GM19455 (cell line): ENCODE results near the gene KIF26B.

Source experiments
- ATAC-seq: cut with Tn5 transposase; IDR thresholded peaks from one replicate; pipeline ENCODE4 v1.9.1; 2021; ENCODE audit not compliant: unreplicated experiment

Gene KIF26B

DNA sequence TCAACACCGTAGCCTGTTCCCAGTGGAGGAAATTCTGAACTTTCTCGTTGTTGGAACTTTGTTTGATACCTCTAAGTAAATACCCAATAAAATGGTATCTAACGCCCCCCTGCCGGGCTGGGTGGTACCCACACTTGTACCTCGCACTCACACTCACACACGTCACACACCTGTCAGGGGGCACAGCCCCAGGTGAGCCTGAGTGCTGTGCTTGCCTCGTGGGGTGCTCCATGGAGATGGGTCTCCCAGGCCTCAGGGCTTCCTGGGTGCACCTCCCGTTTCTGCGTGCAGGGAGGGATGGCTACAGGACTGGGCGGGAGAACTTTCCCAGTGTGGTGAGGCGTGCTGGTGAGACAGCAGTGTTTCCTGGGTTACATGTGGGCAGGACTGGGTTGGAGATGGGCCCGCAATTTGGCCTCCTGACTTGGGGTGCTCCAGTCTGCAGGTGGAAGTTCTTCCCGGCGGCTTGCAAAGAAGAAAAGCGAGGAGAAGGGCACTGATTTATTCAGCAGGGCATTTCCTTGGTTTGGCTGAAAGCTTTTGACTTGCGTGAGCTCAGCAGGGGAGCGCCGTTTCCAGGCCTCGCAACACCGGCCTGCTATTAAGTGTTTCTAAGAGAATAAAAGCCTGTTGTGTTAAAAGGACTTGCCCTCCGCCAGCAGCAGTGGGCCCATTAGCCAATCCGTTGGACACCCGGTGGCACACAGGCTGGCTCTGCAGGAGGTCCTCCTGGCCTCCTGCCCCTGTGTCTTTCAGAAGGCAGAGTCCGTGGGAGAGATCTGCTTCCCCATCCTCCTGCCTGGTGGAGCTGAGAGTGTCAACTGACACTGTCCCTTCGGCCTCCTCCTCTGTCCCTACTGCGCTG is 79.7 kb downstream of the KIF26B start:
- no peak for ATAC-seq

- ATAC-seq, result no peak
These were observed 80.4 kb downstream of the KIF26B start for GRCh38 chr1:245235156-245235555.

GRCh38 chr1:245240648-245241165 is 85.9 kb downstream of the KIF26B start:
- no peak for ATAC-seq

GRCh38 chr1:245241526-245242130 is 86.8 kb downstream of the KIF26B start:
- ATAC-seq, result no peak

DNA sequence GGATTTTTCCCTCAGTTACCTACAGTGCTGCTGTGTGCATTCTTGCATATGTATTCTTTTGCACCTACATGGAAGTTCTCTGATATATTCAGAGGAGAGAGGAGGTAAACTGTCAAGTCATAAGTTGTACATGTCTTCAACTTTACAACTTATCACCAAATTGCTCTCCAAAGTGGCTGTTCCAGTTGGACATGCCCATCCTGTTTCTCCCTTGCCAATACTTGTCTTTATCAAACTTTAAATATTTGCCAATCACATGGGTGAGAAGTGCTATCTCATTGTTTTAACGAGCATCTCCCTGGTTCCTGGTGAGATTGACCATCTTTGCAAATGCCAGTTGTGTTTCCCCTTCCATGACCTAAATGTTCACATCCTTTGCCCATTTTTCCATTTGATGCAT is 88.2 kb downstream of the KIF26B start:
- ATAC-seq, result no peak

GRCh38 chr1:245245021-245245667 is 90.4 kb downstream of the KIF26B start:
- no peak for ATAC-seq

DNA sequence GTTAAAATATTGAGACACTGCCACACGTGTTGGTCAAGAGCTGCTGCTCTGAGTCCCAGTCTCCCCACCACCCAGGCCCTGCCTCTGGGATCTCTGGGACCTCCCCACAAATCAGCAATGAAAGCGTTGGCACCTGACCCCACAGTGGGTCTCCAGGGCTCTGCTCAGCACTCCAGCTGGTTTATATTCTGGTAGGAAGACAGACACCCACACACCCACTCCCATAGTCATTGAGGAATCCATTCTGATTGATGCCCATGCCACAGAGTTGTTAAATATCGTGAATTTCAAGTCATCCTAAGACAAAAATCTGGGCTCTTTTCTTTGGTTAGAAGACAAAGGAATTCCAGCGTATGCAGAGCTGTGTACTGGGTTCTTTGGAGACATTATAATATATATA is 91.6 kb downstream of the KIF26B start:
- ATAC-seq, result no peak

- ATAC-seq, result no peak
These were observed 92.6 kb downstream of the KIF26B start for GRCh38 chr1:245247356-245247755.

DNA sequence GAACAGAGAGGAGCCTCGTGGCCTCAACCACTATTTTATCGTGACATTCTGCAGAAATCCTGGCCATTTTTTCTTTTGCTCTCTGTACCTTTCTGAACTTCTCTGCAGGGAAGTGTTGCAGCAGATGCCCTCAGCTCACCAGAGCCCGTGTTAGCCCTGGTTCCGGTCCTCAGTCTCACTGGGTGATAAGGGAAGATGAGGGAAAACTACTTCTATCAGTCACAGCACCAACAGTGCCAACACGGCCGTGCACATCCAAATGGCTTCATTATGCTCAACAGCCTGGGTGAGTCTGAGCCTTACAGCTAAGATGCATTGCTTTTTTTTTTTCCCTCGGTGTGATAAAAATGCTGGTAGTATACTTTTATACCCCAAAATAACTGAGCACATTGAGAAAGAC is 93.0 kb downstream of the KIF26B start:
- ATAC-seq, result no peak

GRCh38 chr1:245248231-245248731 is 93.5 kb downstream of the KIF26B start:
- ATAC-seq, result no peak

DNA sequence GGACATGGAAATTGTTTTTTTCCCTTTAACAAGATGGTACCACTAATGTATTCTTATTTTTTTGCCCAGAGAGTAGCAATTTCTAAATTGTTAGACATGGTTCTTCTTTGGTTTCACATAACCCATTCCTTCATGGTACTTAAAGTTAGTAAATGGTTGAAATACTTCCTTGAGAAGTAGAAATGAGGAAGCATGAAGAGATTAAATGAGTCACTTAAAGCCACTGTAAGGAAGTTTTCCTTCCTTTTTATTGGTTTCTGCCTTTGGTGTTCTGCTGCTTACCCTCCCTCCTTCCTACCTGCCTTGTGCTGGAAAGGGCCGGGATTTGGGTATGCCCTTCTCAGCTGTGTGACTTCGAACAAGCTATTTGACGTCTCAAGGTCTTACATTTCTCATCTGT is 101.0 kb downstream of the KIF26B start:
- no peak for ATAC-seq

DNA sequence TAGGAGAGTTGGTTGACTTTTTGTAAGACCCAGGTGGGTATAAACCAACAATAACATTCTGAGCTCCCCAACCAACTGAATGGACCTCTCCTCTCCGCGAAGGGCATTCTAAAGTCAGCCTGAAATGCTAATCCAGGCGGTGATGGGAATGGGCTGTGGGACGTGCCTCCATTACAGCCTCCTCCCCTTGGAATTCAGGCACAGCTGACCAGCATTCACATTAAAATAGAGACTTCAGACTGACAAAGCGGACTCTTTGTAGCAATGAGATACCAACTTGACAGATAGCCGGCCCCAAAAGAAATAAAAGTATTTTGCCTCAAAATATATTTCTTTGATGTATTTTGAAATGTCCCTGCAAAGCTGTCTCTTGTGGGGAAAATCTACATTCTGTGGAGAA is 101.7 kb downstream of the KIF26B start:
- no peak for ATAC-seq

- ATAC-seq, result no peak
These were observed 103.6 kb downstream of the KIF26B start for GRCh38 chr1:245258271-245258920.

GRCh38 chr1:245260110-245260882 is 105.5 kb downstream of the KIF26B start:
- no peak for ATAC-seq

GRCh38 chr1:245260883-245261282 is 106.1 kb downstream of the KIF26B start:
- ATAC-seq, result no peak

- no peak for ATAC-seq
These were observed 107.0 kb downstream of the KIF26B start for GRCh38 chr1:245261786-245262185.

- no peak for ATAC-seq
These were observed 108.8 kb downstream of the KIF26B start for GRCh38 chr1:245263529-245264095.

DNA sequence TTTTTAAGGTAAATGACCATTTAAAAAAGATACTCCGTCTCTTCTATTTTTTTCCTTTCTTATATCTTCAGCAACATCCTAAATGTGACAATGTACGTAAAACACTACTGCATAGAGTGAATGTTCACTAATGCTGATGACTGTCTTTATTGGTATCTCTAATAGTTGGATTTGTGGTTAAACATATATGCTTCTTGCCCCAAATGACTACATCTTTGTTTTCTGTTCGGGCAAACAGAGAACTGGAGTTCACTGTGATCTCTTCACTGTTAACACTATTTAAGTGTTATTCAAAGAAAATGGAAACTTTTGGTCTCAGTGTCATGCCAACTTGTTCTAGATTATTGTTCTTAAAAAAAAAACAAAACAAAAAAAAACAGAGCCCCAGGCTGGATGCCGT is 109.4 kb downstream of the KIF26B start:
- ATAC-seq, result no peak

DNA sequence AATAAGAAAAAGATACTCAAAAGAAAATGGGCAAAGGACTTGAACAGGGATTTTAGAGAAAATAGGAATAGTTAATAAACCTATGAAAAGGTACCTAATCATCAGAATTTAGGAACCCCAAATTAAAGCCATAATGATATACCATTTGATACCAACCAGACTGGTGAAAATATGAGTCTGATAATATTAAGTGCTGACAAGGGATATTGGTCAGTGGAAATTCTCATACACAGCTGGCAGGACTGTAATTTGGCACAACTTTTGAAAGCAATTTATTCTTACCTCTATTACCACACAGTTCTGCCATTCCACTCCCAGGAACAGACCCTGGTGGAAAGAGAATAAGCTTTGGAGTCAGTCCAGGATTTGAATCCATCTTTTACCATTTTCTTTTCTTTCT is 111.3 kb downstream of the KIF26B start:
- no peak for ATAC-seq

- no peak for ATAC-seq
These were observed 115.3 kb downstream of the KIF26B start for GRCh38 chr1:245270063-245270462.
